Osteoblast (primary cell): ENCODE data around the gene ZC3H12A. TPM values are rescaled to one million over a fixed set of nuclear protein-coding genes. Genes with fewer than 3 reads are reported as not detected.
A peak's percentile ranks its signal among the peaks of the same experiment; 100 is the strongest.

Experiments used
- DNase-seq: peaks from one replicate; pipeline ENCODE4 v3.0.0; 2011; ENCODE audit warnings: low spot score, mixed read lengths; ENCODE audit not compliant: insufficient read length; ENCODE audit errors: missing footprints
- H2AFZ ChIP-seq: 2 replicates; pipeline ENCODE4 v1.6.0; 2011; ENCODE audit warnings: mild to moderate bottlenecking, low read length
- H3K27ac ChIP-seq: 2 replicates; pipeline ENCODE4 v1.5.1; 2011; ENCODE audit warnings: mild to moderate bottlenecking, low read depth, low read length, moderate library complexity
- H3K27me3 ChIP-seq: 2 replicates; pipeline ENCODE4 v1.6.0; 2012; ENCODE audit warnings: mild to moderate bottlenecking, control low read depth, inconsistent platforms, low read length, moderate library complexity; ENCODE audit not compliant: insufficient read depth
- H3K36me3 ChIP-seq: 2 replicates; pipeline ENCODE4 v1.5.1; 2011; ENCODE audit warnings: mild to moderate bottlenecking, low read length, control low read depth, moderate library complexity; ENCODE audit not compliant: insufficient read depth
- H3K4me1 ChIP-seq: 2 replicates; pipeline ENCODE4 v1.5.1; 2011; ENCODE audit warnings: mild to moderate bottlenecking, low read length, control low read depth, moderate library complexity; ENCODE audit not compliant: insufficient read depth
- H3K4me2 ChIP-seq: 2 replicates; pipeline ENCODE4 v1.6.0; 2011; ENCODE audit warnings: mild to moderate bottlenecking, low read length; ENCODE audit not compliant: insufficient read depth
- H3K4me3 ChIP-seq: fragments of 200-600 bp; sonication (generic); 3 replicates; pipeline ENCODE4 v1.5.1; 2012; ENCODE audit warnings: mild to moderate bottlenecking, low read length, inconsistent platforms; ENCODE audit not compliant: insufficient read depth
- H3K79me2 ChIP-seq: 2 replicates; pipeline ENCODE4 v1.6.0; 2012; ENCODE audit warnings: mild to moderate bottlenecking, low read length, control low read depth, inconsistent platforms; ENCODE audit not compliant: insufficient read depth
- H3K9me3 ChIP-seq: 2 replicates; pipeline ENCODE4 v1.5.1; 2011; ENCODE audit warnings: low read depth, low read length, control low read depth
- H4K20me1 ChIP-seq: 2 replicates; pipeline ENCODE4 v1.6.0; 2012; ENCODE audit warnings: mild to moderate bottlenecking, low read length, control low read depth; ENCODE audit not compliant: insufficient read depth
- CTCF ChIP-seq: IDR thresholded peaks from 2 replicates; pipeline ENCODE4 v1.5.1; 2011; ENCODE audit warnings: mild to moderate bottlenecking, low read depth, low read length, moderate library complexity; ENCODE audit errors: extremely low read depth
- total RNA-seq: library from RNA; depleted of rRNA; stranded (reverse); fragments of >200 nt; gene quantifications from 2 replicates; pipeline ENCODE4 v1.2.3, GENCODE V29; 2012

The ZC3H12A gene
- total RNA-seq, 1 donor = 13.0 TPM

- peak overlapping the region; percentile 94 for H3K4me2 ChIP-seq
- peak; percentile 18 for TF ChIP-seq CTCF
- peaks cover 10% of the 10 kb centered on the region for H4K20me1 ChIP-seq
- no peaks in the 10 kb centered on the region for H3K9me3 ChIP-seq
- H3K79me2 ChIP-seq = peaks cover 50% of the 10 kb centered on the region
- H3K36me3 ChIP-seq = peaks cover 24% of the 10 kb centered on the region
- DNase-seq = peak; percentile 92
- peaks cover 67% of the 10 kb centered on the region for H3K4me1 ChIP-seq
- H3K27me3 ChIP-seq = no peaks in the 10 kb centered on the region
- peak overlapping the region; percentile 59 for H2AFZ ChIP-seq
- peak overlapping the region; percentile 35 for H3K27ac ChIP-seq
- peak overlapping the region; percentile 79 for H3K4me3 ChIP-seq
Observed at GRCh38 chr1:37473431-37474045, 842 bp upstream of the ZC3H12A start.

- peak overlapping the region; percentile 16 for H2AFZ ChIP-seq
- TF ChIP-seq CTCF = no peak
- no peaks in the 10 kb centered on the region for H3K9me3 ChIP-seq
- peak overlapping the region; percentile 79 for H3K4me3 ChIP-seq
- H4K20me1 ChIP-seq = peaks cover 10% of the 10 kb centered on the region
- peaks cover 24% of the 10 kb centered on the region for H3K36me3 ChIP-seq
- DNase-seq = peak; percentile 95
- peaks cover 57% of the 10 kb centered on the region for H3K79me2 ChIP-seq
- no peaks in the 10 kb centered on the region for H3K27me3 ChIP-seq
- peak overlapping the region; percentile 92 for H3K27ac ChIP-seq
- H3K4me1 ChIP-seq = peaks cover 80% of the 10 kb centered on the region
- H3K4me2 ChIP-seq = peak overlapping the region; percentile 98
Observed at GRCh38 chr1:37474697-37475379, 458 bp downstream of the ZC3H12A start.

- no peaks in the 10 kb centered on the region for H3K27me3 ChIP-seq
- peaks cover 10% of the 10 kb centered on the region for H4K20me1 ChIP-seq
- no peak for TF ChIP-seq CTCF
- peaks cover 30% of the 10 kb centered on the region for H3K36me3 ChIP-seq
- H2AFZ ChIP-seq = peak overlapping the region; percentile 16
- peak; percentile 85 for DNase-seq
- H3K4me2 ChIP-seq = peak overlapping the region; percentile 98
- H3K4me1 ChIP-seq = peaks cover 86% of the 10 kb centered on the region
- H3K4me3 ChIP-seq = peak overlapping the region; percentile 79
- no peaks in the 10 kb centered on the region for H3K9me3 ChIP-seq
- H3K27ac ChIP-seq = peak overlapping the region; percentile 92
- H3K79me2 ChIP-seq = peaks cover 64% of the 10 kb centered on the region
Observed at GRCh38 chr1:37475380-37476086, 1.2 kb downstream of the ZC3H12A start.

GRCh38 chr1:37476087-37476452, 1.7 kb downstream of the ZC3H12A start:
- peaks cover 80% of the 10 kb centered on the region for H3K4me1 ChIP-seq
- TF ChIP-seq CTCF = no peak
- H3K27ac ChIP-seq = peak overlapping the region; percentile 92

More at GRCh38 chr1:37476087-37476452, 1.7 kb downstream of the ZC3H12A start:
- H3K27me3 ChIP-seq = no peaks in the 10 kb centered on the region
- peaks cover 36% of the 10 kb centered on the region for H3K36me3 ChIP-seq
- peaks cover 69% of the 10 kb centered on the region for H3K79me2 ChIP-seq
- DNase-seq = no peak
- peak overlapping the region; percentile 98 for H3K4me2 ChIP-seq
- H3K4me3 ChIP-seq = peak overlapping the region; percentile 79
- no peaks in the 10 kb centered on the region for H3K9me3 ChIP-seq
- H2AFZ ChIP-seq = no peak overlapping the region
- H4K20me1 ChIP-seq = peaks cover 10% of the 10 kb centered on the region
